Medulla oblongata (tissue), 1 donor: ENCODE results near the gene CBX3.
"Not testable (repeated sequence)": the region's sequence is repeated elsewhere in the genome, so short reads cannot be mapped to it uniquely, and the experiment has no call there.

Source experiments
- DNase-seq: peaks from one replicate; pipeline ENCODE4 v3.0.0-alpha.2; 2015; ENCODE audit errors: extremely low spot score

Gene CBX3

GRCh38 chr7:26170663-26171062, 30.9 kb upstream of the CBX3 start:
- no peak for DNase-seq

- no peak for DNase-seq
Observed at GRCh38 chr7:26171601-26172000, 29.9 kb upstream of the CBX3 start.

- no peak for DNase-seq
Observed at GRCh38 chr7:26172048-26172447, 29.5 kb upstream of the CBX3 start.

- DNase-seq, result not testable (repeated sequence)
Observed at GRCh38 chr7:26175903-26176302, 25.6 kb upstream of the CBX3 start.

GRCh38 chr7:26176696-26177095, 24.8 kb upstream of the CBX3 start:
- not testable (repeated sequence) for DNase-seq

GRCh38 chr7:26177269-26177668, 24.3 kb upstream of the CBX3 start:
- DNase-seq, result not testable (repeated sequence)

- no peak for DNase-seq
Observed at GRCh38 chr7:26178272-26178960, 23.1 kb upstream of the CBX3 start.

- no peak for DNase-seq
Observed at GRCh38 chr7:26179422-26179821, 22.1 kb upstream of the CBX3 start.

- no peak for DNase-seq
Observed at GRCh38 chr7:26179826-26180497, 21.6 kb upstream of the CBX3 start.

GRCh38 chr7:26180792-26181198, 20.8 kb upstream of the CBX3 start:
- DNase-seq, result no peak

- no peak for DNase-seq
Observed at GRCh38 chr7:26181474-26182227, 19.9 kb upstream of the CBX3 start.

GRCh38 chr7:26182283-26182682, 19.3 kb upstream of the CBX3 start:
- no peak for DNase-seq

- no peak for DNase-seq
Observed at GRCh38 chr7:26182706-26183105, 18.8 kb upstream of the CBX3 start.

GRCh38 chr7:26183545-26184280, 17.8 kb upstream of the CBX3 start:
- DNase-seq, result no peak

- not testable (repeated sequence) for DNase-seq
Observed at GRCh38 chr7:26184281-26185101, 17.1 kb upstream of the CBX3 start.

- no peak for DNase-seq
Observed at GRCh38 chr7:26185131-26185843, 16.3 kb upstream of the CBX3 start.

- no peak for DNase-seq
Observed at GRCh38 chr7:26185844-26186180, 15.7 kb upstream of the CBX3 start.

GRCh38 chr7:26186364-26187311, 14.9 kb upstream of the CBX3 start:
- DNase-seq, result no peak

GRCh38 chr7:26187380-26188205, 14.0 kb upstream of the CBX3 start:
- no peak for DNase-seq
